ENCODE measurements around the gene RANBP3.
"Not testable (repeated sequence)": the region's sequence is repeated elsewhere in the genome, so short reads cannot be mapped to it uniquely, and the experiment has no call there.

RANBP3 gene

DNA sequence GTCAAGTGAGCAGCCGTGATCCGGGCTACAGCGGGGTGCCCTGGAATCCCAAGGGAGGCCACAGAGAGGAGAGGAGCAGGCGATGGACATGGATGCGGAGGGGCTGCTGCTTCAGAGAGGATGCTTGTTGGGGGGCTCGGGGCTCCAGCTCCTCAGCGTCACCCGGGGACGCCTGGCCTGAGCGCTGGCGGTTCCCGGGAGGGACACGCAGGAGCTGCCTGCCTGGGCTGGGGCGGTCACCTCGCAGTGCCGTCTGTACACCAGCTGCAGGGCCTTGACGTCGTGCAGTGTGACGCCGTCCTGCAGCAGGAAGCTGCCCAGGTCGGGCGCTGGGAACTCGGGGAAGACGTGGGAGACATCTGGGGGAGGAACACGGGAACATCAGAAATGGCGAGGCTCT, 29.9 kb upstream of the RANBP3 start:
- DNase-seq (ENCODE audit: low read depth in 2 of 2): no peak

DNA sequence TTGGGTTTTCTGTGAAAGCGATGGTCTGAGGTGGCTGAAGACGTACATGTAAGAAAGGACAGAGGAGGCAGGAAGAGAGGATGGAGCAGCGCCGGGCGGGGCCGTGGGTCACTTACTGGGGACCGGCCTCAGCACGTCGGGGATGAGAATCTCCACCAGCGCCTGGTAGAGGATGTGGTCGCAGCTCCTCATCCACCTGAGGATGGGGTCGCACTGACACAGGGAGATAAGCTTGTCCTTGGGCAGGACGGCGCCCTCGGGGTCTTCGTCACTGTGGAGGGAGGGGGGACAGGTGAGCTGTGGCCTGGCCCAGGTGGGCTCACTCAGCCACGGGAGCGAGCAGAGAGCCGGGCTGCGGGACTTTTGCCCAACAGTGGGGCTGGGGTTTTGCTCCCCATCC, 29.0 kb upstream of the RANBP3 start:
- DNase-seq (ENCODE audit: low read depth in 2 of 2): no peak

DNA sequence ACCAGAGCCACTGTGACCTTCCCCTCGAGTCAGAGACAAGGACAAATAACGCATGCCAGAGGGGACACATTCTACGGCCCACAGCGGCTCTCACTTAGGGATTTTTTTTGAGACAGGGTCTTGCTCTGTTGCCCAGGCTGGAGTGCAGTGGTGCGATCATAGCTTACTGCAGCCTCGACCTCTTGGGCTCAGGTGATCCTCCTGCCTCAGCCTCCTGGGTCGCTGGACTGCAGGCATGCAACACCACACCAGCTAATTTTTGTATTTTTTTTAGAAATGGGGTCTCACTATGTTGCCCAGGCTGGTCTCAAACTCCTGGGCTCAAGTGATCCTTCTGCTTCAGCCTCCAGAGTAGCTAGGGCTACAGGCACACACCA, 28.1 kb upstream of the RANBP3 start:
- not testable (repeated sequence) for DNase-seq (ENCODE audit: low read depth in 2 of 2)

DNA sequence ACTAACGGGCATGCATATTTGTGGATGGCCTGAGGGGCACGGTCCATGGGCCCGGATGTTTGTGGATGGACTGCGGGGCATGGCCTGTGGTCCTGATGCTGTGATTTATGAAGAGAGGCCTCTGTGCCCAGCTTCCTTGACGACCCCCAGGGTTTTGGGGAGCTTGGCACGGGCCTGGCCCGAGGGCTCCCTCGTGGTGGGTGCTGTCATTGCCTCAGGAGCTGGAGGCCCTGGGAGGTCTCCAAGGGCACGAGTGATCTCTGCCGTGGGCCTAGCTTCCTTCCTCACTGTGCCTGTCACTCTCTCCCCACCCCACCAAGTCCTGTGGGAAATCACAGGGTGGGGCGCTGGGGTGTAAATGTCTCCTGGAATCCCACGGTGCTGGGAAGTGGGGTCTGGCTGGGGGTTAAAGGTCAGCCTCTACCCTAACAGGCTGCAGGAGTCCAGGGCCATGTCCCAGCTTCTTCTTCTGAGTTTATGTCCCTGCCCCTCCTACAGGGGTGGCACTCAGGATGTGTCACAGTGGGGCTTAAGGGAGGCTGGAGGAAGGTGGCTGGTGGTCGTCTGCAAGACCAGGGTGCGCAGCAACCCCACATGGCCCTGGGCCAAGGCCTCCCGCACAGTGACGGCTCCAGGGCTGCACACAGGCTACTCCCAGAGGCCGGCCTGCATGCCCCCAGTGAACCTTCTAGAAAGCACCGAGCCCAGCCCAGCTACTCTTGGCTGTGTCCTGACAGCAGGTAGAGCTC, 27.6 kb upstream of the RANBP3 start:
- no peak for DNase-seq (ENCODE audit: low read depth in 2 of 2)

DNA sequence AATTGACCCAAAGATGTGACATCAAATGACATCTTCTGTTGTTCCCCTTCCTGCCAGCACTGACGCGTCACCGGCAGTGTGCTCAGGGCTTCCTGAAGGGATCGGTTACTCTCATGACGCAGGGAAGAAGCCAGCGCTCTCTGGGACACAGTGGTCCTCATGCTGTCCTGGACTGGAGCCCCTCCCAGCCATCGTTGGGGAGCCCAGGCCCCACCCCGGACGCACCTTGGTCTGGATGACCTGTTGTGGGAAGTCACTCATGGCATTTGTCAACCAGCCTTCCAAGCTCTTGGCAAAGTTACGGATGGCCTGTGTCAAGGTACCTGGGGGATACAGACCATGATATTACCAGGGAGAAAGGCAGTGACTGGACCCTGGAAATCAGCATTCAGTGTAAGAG, 26.0 kb upstream of the RANBP3 start:
- no peak for DNase-seq (ENCODE audit: low read depth in 2 of 2)

DNA sequence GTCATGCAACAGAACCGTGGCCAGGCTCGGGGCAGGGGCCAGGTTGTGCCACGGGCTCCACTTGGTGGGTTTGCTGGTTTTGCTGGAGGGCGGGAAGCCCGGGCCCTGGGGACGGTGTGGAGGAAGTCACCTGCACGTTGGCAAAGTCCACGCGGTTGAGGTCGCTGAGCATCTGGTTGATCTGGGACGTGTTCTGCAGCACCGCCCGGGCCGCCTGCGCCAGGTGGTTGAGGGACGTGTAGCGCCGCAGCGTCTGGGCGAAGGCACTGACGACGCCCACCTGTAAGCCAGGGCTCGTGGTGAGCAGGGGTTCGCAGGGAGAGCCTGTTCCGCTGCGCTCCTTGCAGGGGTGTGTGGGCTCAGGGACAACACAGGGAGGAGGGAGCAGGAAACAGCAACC, 24.7 kb upstream of the RANBP3 start:
- DNase-seq (ENCODE audit: low read depth in 2 of 2): no peak

DNA sequence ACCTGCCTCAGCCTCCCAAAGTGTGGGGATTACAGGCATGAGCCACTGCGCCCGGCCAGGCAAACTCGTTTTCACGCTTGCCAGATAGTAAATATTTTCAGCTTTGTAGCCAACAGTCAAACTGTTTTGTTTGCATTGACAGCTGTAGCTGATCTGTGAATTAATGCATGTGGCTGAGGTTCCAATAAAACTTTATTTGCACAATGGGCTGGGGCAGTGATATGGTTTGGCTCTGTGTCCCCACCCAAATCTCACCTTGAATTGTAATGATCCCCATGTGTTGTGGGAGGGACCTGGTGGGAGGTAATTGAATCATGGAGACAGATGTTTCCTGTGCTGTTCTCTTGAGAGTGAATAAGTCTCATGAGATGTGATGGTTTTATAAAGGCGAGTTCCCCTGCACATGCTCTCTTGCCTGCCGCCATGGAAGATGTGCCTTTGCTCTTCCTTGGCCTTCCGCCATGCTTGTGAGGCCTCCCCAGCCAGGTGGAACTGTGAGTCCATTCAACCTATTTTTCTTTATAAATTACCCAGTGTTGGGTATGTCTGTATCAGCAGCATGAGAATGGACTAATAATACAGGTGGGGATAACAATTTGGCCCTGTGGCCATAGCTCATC, 22.4 kb upstream of the RANBP3 start:
- no peak for DNase-seq (ENCODE audit: low read depth in 2 of 2)

DNA sequence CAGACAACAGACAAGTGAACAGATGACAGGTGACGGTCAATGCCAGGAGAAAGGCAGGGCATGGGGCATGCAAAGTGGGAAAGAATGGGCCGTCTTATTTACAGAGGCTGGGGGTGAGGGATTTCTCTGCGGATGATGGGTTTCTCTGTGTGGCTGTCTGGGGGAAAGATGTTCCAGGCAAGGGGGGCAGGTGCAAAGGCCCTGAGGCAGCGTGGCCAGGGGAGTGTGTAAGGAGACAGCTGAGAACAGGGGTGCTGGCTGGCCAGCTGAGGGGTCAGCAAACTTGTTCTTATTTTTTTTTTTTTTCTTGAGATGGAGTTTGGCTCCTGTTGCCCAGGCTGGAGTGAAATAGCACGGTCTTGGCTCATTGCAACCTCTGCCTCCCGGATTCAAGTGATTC, 21.8 kb upstream of the RANBP3 start:
- no peak for DNase-seq (ENCODE audit: low read depth in 2 of 2)

DNA sequence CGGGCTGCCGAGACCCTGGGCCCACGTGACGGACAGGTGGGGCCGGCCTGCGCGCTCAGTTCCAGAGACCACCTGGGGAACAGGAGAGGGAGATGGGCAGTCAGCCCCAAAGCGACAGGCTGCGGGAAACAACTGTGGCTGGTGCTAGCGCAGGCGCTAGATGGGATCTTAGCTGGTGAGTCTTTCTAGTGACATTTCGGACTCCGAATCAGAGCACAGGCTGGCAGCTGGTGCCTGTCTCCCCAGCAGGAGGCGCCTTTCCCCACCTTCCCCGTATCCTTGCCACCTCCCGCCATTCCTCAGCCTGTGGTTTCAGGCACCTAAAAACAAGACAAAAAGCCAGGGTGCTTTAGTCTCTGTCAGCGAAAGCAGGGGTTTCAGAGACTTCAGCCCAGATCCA, 19.4 kb upstream of the RANBP3 start:
- DNase-seq (ENCODE audit: low read depth in 2 of 2): no peak

DNA sequence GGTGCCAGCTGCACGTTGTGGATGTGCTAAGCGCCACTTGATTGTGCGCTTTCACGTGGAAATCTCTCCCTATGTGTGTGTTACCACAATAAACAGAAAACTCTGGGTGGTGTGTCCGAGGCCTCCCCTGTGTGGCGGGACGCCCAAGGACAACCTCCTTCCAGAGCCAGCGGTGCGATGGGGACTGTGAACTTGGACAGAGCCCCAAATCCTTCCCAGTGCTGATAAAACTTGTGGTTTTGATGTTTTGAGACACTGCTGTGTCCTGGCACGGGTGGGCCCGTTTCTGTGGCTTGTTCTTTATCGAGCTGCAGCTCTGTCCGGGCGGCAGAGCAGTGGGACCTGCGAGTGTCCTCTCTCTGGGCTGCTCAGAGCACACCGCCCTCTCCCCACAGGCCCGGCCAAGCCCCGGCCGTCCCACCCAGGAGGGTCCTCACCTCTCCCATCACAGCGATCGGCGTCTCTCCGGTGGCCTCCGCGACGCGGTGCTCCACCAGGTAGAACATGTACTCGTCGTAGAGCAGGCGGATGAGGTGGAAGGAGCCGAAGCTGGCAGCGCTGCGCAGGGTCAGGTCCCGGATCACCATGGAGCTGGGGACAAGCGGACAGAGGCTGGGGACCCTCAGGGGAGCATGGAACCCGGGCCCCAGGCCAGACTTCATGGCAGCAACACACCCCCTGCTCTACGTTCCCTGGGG, 18.8 kb upstream of the RANBP3 start:
- DNase-seq (ENCODE audit: low read depth in 2 of 2): no peak

DNA sequence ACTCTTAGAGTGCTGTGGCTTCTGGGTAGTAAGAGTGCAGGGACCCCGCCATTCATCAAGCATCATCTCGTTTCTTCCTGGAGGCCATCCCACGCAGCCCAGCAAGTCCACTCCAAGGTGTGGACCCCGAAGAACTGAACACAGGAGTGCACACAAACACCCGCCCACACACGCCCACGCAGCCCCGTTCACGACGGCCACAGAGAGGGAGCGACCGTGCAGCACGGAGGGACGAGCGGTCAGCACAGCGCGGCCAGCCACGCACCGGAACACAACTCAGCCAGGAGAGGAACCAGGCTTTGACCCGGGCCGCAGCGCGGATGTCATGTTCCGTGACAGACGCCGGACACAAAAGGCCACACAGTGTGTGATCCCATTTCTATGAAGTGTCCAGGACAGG, 18.2 kb upstream of the RANBP3 start:
- DNase-seq (ENCODE audit: low read depth in 2 of 2): no peak

DNA sequence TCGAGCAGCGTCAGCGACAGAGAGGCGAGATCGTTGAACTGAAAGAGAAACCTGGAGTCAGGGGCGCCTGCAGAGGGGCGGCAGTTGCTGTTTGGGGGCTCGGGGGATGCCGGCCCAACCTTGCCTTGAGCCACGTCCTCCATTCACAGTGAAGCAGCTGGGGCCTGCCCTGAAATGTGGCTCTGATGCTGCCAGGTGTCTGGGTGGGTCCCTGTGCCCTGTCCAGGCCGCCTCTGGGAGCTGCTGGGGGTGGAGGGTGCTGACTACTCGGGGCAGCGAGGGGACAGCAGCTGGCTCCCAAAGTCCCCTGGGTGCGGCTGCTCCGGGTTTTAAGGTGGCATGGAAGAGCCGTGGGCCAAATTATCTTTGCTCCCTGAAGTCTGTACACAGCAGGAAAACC, 17.7 kb upstream of the RANBP3 start:
- DNase-seq (ENCODE audit: low read depth in 2 of 2): no peak

DNA sequence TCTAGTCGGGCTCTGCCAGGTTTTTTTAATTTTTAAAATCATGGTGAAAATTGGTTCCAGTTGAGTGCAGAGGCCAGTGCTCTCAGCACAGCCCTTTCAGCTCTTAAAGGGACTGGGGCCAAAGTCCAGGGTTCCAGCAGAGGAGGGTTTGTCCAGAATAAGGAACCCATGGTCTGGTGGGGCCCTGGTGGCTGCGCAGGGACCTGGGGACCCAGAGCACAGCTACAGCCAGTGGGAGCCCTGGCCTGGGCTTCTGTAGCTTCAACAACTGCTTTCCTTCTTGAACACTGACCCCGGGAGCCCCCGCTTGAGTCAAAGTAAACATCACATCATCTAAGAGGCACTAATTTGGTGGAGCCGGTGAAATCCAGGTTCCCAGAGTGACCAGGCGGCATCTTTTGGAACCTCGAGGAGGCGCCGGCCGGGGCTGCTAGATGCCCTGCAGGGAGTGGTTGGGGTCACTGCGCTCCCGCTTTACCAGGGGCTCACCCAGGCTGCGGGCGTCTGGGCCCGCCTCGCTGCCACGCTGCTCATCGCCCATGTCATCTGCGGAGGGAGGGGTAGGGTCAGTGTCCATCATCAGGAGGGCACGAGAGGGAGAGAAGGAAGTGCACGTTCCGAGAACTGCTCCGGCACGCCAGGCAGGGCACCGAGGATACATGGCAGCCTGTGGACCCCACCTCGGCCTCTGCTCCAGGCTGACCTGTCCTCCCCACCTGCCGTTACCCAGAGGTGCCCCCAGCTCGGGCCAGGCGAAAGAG, 16.6 kb upstream of the RANBP3 start:
- no peak for DNase-seq (ENCODE audit: low read depth in 2 of 2)

DNA sequence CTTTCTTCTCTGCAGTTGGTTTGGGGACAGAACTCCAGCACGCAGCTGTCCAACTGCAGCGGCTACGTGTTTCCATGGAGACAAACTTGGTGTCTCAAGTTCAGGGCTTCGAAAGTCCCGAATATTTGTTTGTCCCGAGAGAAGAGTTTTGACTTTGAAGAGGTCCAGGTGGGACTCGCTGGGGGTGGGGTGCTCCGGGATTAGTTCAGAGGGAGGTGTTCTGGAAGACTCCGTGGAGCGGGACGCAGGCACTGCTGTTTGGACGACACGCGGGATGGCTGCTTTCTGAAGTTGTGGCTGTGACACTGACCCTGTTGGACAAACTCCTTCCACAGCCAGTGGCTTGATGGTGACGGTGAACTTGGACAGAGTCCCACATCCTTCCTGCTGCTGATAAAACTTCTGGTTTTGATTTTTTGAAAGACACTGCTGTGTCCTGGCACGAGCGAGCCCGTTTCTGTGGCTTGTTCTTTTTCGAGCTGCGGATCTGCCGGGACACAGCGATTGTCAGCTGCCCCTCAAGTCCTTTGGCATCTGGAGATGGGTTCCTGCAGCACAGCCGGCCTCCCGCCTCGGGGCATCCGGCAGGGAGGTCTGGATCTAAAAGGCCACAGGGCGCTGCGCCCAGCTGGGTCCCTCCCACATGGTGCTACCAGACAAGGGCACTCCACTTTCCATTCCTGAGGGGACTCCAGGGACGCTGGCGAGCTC, 15.9 kb upstream of the RANBP3 start:
- DNase-seq (ENCODE audit: low read depth in 2 of 2): no peak

DNA sequence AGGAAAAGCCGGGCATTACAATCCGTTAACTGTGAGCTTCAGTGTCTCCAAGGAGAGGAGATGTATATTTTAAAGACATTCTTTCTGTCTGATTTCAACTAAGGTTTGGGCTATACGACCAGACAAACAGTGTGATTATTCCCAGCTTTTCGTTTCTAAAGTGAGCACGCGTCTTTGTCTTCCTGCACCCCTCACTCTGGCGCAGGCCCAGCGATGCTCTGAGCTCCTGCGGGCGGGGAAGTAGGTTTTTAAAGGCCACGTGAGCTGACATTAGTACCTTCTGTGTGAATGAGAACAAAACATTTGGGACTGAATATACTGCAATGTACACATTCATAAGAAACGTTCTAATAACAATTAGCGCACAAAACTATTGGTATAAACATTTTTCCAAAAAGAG, 15.3 kb upstream of the RANBP3 start:
- DNase-seq (ENCODE audit: low read depth in 2 of 2): no peak

DNA sequence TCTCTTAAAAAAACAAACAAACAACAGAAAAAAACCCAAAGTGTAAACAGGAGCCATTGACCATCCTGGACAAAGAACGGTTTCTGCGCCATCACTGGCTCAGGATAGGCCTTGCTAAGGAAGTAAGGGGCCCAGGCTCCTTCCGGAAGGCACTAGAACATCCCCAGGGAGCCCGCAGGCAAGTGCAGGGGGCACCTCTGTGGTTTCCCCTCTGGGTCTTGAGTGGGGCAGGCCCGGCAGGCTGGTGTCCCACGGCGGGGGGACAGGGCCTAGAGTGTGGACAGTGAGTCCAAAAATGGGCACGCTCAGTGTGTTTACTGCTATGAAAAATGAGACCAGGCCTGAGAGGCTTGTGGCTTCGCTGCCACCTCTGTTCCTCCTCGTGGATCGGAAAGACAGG, 14.8 kb upstream of the RANBP3 start:
- DNase-seq (ENCODE audit: low read depth in 2 of 2): no peak

DNA sequence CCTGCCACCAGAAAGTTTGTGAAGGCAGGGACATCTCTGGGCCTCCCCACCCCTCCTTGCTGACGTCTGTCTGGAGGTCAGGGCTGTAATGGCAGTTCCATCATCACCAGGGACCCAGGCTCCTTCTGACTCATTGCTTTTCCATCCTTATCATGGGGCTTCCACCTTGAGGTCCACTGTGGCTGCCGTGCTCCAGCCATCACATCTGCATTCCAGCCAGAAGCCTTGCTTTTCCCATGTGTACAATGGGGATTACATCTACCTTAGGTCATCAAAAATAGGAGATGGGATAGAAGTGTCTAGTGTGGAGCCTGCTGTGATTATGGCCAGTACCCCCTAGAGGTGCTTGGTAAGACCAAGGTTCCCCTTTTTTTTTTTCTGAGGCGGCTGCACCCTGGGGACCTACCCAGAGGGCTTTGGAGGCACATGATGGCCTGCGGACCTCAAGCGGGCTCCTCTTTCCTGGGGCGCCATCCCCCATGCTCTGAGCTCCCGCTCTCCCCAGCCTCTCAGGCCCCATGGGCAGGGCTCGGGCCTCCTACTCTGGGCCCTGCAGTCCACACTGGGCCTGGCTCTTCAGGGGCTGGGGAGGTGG, 13.4 kb upstream of the RANBP3 start:
- DNase-seq (ENCODE audit: low read depth in 2 of 2): no peak

DNA sequence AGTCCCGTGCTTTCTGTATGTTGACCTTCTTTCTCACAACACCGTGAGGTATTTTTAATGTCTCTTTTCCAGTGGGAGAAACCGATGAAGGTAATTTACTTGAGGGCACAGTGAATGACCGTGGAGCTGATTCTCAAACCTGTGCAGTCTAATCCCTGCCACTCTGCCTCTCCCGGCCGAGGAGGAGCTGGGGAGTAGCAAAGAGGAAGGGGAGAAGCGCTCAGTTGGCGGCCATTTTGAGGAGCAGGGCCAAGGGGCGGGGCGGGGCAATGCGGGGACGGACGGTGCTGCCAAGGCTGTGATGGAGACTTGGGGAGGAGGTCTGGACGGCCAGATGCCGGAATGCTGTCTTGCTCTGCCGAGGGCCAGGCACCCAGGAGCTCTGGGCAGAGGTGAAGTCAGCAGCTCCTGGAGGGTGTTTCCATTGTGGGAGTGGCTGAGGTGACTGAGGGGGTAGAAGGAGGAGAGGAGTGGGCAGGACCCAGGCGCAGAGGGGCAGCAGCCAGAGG, 12.4 kb upstream of the RANBP3 start:
- DNase-seq (ENCODE audit: low read depth in 2 of 2): no peak

DNA sequence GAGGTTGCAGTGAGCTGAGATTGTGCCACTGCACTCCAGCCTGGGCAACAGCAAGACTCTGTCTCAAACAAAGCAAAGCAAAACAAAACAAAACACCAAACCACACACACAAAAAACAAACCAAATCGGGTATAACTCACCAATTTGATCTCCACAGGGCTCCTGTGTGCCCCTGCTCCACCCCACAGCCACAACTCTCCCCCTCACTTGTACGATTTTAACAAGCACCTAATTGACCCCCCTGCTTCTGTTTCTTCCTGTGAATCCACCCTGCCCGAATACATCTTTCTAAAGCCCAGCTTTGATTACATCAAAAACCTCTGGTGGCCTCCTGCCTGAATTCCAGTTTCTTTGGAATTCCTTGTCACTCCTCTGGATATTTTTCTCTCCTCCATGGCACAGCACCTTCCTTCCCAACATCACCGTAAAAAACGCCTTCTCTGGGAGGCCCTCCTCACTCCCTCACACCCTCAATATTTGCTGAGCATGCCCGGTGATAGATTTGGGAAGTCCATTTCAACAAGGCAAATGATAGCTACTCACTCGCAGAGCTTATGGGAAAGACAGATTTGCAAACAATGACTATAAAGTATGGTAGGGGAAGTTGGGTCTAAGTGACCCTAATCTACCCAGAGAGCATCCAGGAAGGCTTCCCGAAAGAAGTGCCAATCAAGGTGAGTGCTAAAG, 11.6 kb upstream of the RANBP3 start:
- DNase-seq (ENCODE audit: low read depth in 2 of 2): no peak

DNA sequence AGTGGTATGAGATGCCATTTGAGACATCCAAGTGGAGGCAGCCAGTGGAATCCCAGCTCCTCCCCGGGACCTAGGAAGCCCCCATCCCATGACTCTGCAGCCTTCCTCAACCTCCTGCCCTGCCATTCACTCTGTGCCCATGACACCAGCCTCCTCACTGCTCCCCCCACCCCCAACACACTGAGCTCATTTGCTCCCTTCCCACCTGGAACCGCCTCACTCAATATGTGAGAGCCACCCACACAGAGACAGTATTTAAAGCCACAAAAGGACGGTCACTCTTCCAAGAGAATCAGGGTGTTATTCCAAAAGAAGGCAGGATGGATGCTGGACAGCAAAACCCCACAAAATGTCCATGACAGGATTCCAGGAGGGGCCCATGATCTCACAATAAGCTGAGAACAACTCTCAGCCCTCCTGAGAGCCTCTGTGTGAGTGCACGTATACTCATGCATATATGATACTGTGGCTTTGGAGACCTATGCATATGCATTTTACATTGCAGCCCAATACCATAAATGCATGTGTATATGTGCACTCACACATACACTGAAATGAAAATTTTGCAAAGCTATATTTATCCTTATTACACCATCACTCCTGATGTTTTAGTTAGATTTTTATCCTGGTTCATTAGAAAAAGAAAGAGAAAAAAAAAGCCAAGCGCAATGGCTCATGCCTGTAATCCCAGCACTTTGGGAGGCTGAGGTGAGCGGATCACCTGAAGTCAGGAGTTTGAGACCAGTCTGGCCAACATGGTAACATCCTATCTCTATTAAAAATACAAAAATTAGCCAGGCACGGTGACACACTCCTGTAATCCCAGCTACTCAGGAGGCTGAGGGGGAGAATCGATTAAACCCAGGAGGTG, 10.8 kb upstream of the RANBP3 start:
- DNase-seq (ENCODE audit: low read depth in 2 of 2): no peak

Data from stimulated activated CD8-positive, alpha-beta memory T cell treated with anti-CD3 and anti-CD28 coated beads, Interleukin-2, amount 100 ng/mL, for 1 hour (primary cell).